Measurements from ENCODE around the gene VWA2. TPM values are rescaled to one million over a fixed set of nuclear protein-coding genes. Genes with fewer than 3 reads are reported as not detected.

The VWA2 gene
- total RNA-seq, 1 experiment from 2014 or later: not detected

DNA sequence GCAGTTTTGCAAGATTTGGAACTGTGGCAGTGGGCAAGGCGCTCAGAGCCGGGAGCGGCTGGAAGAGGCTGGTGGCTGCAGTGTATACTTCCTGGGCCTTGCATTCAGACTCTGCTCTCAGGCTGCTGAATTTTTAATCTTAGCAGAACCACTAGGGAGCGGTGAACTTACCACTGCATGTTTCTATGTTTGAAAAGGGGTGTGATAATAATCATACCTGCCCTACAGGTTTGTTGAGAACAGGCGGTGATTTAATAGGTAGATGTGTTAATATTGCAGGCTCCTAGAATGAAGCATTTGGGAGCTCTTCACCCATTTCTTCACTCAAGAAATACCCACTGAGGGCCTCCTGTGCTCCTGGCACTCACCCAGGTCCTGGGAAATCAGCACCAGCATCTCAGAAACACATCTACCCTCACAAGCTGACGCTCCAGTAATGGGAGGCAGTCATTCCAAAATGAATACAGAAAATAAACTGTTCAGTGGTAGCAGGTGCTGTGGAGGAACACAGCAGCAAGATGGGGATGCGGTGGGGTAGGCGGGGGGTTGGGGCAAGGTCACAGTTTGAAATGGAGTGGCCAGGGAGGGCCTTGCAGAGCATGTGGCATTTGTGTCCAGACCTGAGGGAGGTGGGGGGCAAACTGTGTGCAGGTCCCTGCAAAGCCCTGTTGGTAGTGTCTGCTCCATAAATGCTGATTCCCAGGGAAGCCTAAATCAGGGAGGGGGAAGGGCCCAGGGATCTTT lies 41.0 kb downstream of the VWA2 start:
- Histone ChIP-seq H3K4me1 (ENCODE audit: low read length) (no peaks in the 10 kb centered on the region), H3K27me3 (ENCODE audit: low read length) (no peaks in the 10 kb centered on the region), H2AFZ (ENCODE audit: low read length) (no peak overlapping the region), H3K9me2 (replicated peaks; ENCODE audit: insufficient read depth, low read length) (no peaks in the 10 kb centered on the region), H3K4me2 (ENCODE audit: low read depth, low read length, poor library complexity, severe bottlenecking) (no peak overlapping the region), H3K4me3 (ENCODE audit: low read length) (no peak overlapping the region), H3K27ac (ENCODE audit: low read length) (no peak overlapping the region), H3K9me3 (ENCODE audit: low read length) (no peaks in the 10 kb centered on the region), H3K9ac (ENCODE audit: low read length) (no peak overlapping the region), H4K20me1 (ENCODE audit: insufficient read depth, low read depth, low read length) (no peaks in the 10 kb centered on the region), H3K36me3 (ENCODE audit: insufficient read depth, low read length) (no peaks in the 10 kb centered on the region), H3K79me2 (ENCODE audit: low read length) (no peaks in the 10 kb centered on the region)
- no peak for DNase-seq

DNA sequence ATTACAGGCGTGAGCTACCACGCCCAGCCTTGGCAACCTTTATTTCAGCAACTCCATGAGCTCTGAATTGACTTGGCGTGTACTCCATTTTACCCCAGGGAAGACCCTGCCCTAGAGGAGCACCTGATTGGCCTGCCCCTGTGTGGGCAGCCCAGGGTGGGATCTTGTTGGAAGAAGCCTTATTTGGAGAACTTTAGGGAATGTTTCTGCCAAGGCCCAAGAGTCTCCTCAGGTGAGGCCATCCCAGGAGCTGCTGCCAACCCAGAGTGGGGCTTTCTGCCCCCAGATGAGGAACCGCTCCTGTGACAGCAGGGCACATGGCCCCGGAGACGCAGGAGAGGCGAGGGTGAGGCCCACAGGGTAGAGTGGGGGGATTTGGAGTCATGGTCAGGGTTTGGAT lies 42.0 kb downstream of the VWA2 start:
- Histone ChIP-seq H3K79me2 (ENCODE audit: low read length) (no peaks in the 10 kb centered on the region), H3K9me3 (ENCODE audit: low read length) (no peaks in the 10 kb centered on the region)

DNA sequence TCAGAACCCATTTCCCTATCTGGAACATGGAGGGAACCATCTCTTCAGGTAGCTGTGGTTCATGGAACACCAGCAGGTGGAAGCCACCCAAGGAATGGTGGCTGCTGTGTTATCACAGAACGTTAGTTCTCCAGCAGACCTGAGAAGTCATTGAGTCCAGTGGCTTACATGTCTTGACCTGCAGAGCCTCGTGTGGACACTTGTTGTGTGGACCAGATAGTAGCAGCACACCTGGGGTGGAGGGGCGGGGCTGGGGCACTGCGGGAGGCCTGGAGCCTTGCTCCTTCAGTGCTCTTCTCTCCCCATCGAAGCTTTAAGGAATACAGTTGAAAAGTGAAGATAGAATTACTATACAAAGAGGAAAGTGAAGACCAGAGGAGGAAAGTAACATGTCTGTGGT lies 42.4 kb downstream of the VWA2 start:
- no peak overlapping the region for H2AFZ ChIP-seq (ENCODE audit: low read length)
- no peaks in the 10 kb centered on the region for H3K9me3 ChIP-seq (ENCODE audit: low read length)
- no peak overlapping the region for H3K4me3 ChIP-seq (ENCODE audit: low read length)
- no peak overlapping the region for H3K9ac ChIP-seq (ENCODE audit: low read length)
- H3K27me3 ChIP-seq (ENCODE audit: low read length): no peaks in the 10 kb centered on the region
- H3K36me3 ChIP-seq (ENCODE audit: insufficient read depth, low read length): no peaks in the 10 kb centered on the region
- no peak overlapping the region for H3K4me2 ChIP-seq (ENCODE audit: low read depth, low read length, poor library complexity, severe bottlenecking)
- H3K9me2 ChIP-seq (replicated peaks; ENCODE audit: insufficient read depth, low read length): no peaks in the 10 kb centered on the region
- H3K4me1 ChIP-seq (ENCODE audit: low read length): no peaks in the 10 kb centered on the region
- no peaks in the 10 kb centered on the region for H3K79me2 ChIP-seq (ENCODE audit: low read length)
- no peak for DNase-seq
- H4K20me1 ChIP-seq (ENCODE audit: insufficient read depth, low read depth, low read length): no peaks in the 10 kb centered on the region
- H3K27ac ChIP-seq (ENCODE audit: low read length): no peak overlapping the region

More for the DNA sequence above, 42.0 kb downstream of the VWA2 start:
- Histone ChIP-seq H3K27me3 (ENCODE audit: low read length) (no peaks in the 10 kb centered on the region), H4K20me1 (ENCODE audit: insufficient read depth, low read depth, low read length) (no peaks in the 10 kb centered on the region), H3K9me2 (replicated peaks; ENCODE audit: insufficient read depth, low read length) (no peaks in the 10 kb centered on the region), H2AFZ (ENCODE audit: low read length) (no peak overlapping the region), H3K36me3 (ENCODE audit: insufficient read depth, low read length) (no peaks in the 10 kb centered on the region), H3K4me3 (ENCODE audit: low read length) (no peak overlapping the region), H3K4me1 (ENCODE audit: low read length) (no peaks in the 10 kb centered on the region), H3K9ac (ENCODE audit: low read length) (no peak overlapping the region), H3K4me2 (ENCODE audit: low read depth, low read length, poor library complexity, severe bottlenecking) (no peak overlapping the region), H3K27ac (ENCODE audit: low read length) (no peak overlapping the region)
- no peak for DNase-seq

DNA sequence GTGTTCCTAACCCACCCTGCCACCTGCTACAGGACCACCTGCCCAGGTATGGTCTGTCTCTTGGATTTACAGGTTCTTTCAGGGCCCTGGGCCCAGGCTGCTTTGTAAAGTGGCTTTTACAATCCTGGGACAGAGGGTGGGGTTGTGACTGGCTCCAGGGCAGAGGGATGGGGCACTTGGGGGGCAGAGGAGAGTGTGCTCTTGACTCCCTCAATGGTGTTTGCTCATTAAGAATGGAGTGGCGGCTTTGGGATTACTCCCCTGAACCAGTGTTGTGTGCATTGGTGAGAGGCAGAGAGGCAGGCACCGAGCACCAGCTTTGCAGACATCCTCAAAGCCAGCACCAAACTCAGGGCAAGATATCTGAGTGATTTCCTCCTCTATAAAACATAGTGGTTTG lies 43.5 kb downstream of the VWA2 start:
- no peak overlapping the region for H3K27ac ChIP-seq (ENCODE audit: low read length)
- no peaks in the 10 kb centered on the region for H3K9me2 ChIP-seq (replicated peaks; ENCODE audit: insufficient read depth, low read length)
- no peaks in the 10 kb centered on the region for H3K36me3 ChIP-seq (ENCODE audit: insufficient read depth, low read length)
- no peaks in the 10 kb centered on the region for H3K9me3 ChIP-seq (ENCODE audit: low read length)
- no peak overlapping the region for H3K9ac ChIP-seq (ENCODE audit: low read length)
- no peak overlapping the region for H2AFZ ChIP-seq (ENCODE audit: low read length)
- H3K27me3 ChIP-seq (ENCODE audit: low read length): no peaks in the 10 kb centered on the region
- H3K79me2 ChIP-seq (ENCODE audit: low read length): no peaks in the 10 kb centered on the region
- no peaks in the 10 kb centered on the region for H3K4me1 ChIP-seq (ENCODE audit: low read length)
- H4K20me1 ChIP-seq (ENCODE audit: insufficient read depth, low read depth, low read length): no peaks in the 10 kb centered on the region
- no peak for DNase-seq
- H3K4me2 ChIP-seq (ENCODE audit: low read depth, low read length, poor library complexity, severe bottlenecking): no peak overlapping the region
- no peak overlapping the region for H3K4me3 ChIP-seq (ENCODE audit: low read length)

- no peaks in the 10 kb centered on the region for H3K9me2 ChIP-seq (replicated peaks; ENCODE audit: insufficient read depth, low read length)
- no peak overlapping the region for H2AFZ ChIP-seq (ENCODE audit: low read length)
- DNase-seq: no peak
- H3K4me3 ChIP-seq (ENCODE audit: low read length): no peak overlapping the region
- no peaks in the 10 kb centered on the region for H4K20me1 ChIP-seq (ENCODE audit: insufficient read depth, low read depth, low read length)
- no peaks in the 10 kb centered on the region for H3K27me3 ChIP-seq (ENCODE audit: low read length)
- H3K79me2 ChIP-seq (ENCODE audit: low read length): no peaks in the 10 kb centered on the region
- H3K9ac ChIP-seq (ENCODE audit: low read length): no peak overlapping the region
- H3K36me3 ChIP-seq (ENCODE audit: insufficient read depth, low read length): no peaks in the 10 kb centered on the region
- H3K4me1 ChIP-seq (ENCODE audit: low read length): no peaks in the 10 kb centered on the region
- H3K9me3 ChIP-seq (ENCODE audit: low read length): no peaks in the 10 kb centered on the region
- no peak overlapping the region for H3K27ac ChIP-seq (ENCODE audit: low read length)
- H3K4me2 ChIP-seq (ENCODE audit: low read depth, low read length, poor library complexity, severe bottlenecking): no peak overlapping the region
Measured at GRCh38 chr10:114283091-114283490, 44.0 kb downstream of the VWA2 start.

GRCh38 chr10:114283535-114284234 lies 44.6 kb downstream of the VWA2 start:
- Histone ChIP-seq H2AFZ (ENCODE audit: low read length) (no peak overlapping the region), H3K4me2 (ENCODE audit: low read depth, low read length, poor library complexity, severe bottlenecking) (no peak overlapping the region), H3K4me3 (ENCODE audit: low read length) (no peak overlapping the region), H3K9me3 (ENCODE audit: low read length) (no peaks in the 10 kb centered on the region), H3K27ac (ENCODE audit: low read length) (no peak overlapping the region), H3K9ac (ENCODE audit: low read length) (no peak overlapping the region), H3K27me3 (ENCODE audit: low read length) (no peaks in the 10 kb centered on the region), H3K9me2 (replicated peaks; ENCODE audit: insufficient read depth, low read length) (no peaks in the 10 kb centered on the region), H4K20me1 (ENCODE audit: insufficient read depth, low read depth, low read length) (no peaks in the 10 kb centered on the region), H3K36me3 (ENCODE audit: insufficient read depth, low read length) (no peaks in the 10 kb centered on the region), H3K79me2 (ENCODE audit: low read length) (no peaks in the 10 kb centered on the region), H3K4me1 (ENCODE audit: low read length) (no peaks in the 10 kb centered on the region)
- DNase-seq: no peak

DNA sequence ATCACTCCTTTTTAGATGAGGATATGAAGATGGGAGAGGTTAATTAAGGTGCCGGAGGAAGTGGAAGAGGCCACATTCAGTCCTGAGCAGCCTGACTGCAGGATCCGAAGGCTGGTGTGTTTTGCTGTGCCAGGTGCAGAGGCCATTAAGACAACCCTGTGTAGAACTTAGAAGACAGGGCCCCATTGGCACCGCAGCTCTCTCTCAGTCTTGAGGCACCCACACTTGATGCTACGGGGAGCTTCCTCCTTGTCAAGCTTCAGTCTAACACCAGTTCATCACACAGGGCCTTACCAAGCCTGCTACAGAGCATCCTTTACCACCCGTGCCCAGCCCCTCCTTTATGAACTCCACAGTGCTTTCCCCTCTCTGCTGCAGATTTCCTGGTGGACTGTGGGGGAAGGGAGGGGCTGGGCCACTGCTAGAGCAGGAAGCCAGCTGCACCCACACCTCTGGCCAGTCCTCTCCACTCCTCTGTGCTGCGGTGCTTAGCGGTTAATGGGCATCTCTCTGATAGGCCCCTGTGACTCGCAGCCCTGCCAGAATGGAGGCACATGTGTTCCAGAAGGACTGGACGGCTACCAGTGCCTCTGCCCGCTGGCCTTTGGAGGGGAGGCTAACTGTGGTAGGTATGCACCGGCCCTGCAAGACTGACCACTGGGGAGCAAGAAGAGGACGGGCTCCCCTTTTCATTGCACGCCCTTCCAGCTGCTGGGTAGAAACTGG lies 45.5 kb downstream of the VWA2 start:
- Histone ChIP-seq H3K36me3 (ENCODE audit: insufficient read depth, low read length) (no peaks in the 10 kb centered on the region), H3K4me3 (ENCODE audit: low read length) (no peak overlapping the region), H2AFZ (ENCODE audit: low read length) (no peak overlapping the region), H3K9me3 (ENCODE audit: low read length) (no peaks in the 10 kb centered on the region), H3K27me3 (ENCODE audit: low read length) (no peaks in the 10 kb centered on the region), H3K79me2 (ENCODE audit: low read length) (no peaks in the 10 kb centered on the region), H3K9ac (ENCODE audit: low read length) (no peak overlapping the region), H3K4me1 (ENCODE audit: low read length) (no peaks in the 10 kb centered on the region), H3K9me2 (replicated peaks; ENCODE audit: insufficient read depth, low read length) (no peaks in the 10 kb centered on the region), H3K27ac (ENCODE audit: low read length) (no peak overlapping the region), H4K20me1 (ENCODE audit: insufficient read depth, low read depth, low read length) (no peaks in the 10 kb centered on the region), H3K4me2 (ENCODE audit: low read depth, low read length, poor library complexity, severe bottlenecking) (no peak overlapping the region)
- DNase-seq: no peak

- H3K9me2 ChIP-seq (replicated peaks; ENCODE audit: insufficient read depth, low read length): no peaks in the 10 kb centered on the region
- no peaks in the 10 kb centered on the region for H3K9me3 ChIP-seq (ENCODE audit: low read length)
- H4K20me1 ChIP-seq (ENCODE audit: insufficient read depth, low read depth, low read length): no peaks in the 10 kb centered on the region
- DNase-seq: no peak
- no peak overlapping the region for H3K4me3 ChIP-seq (ENCODE audit: low read length)
- no peak overlapping the region for H3K27ac ChIP-seq (ENCODE audit: low read length)
- no peaks in the 10 kb centered on the region for H3K4me1 ChIP-seq (ENCODE audit: low read length)
- H3K4me2 ChIP-seq (ENCODE audit: low read depth, low read length, poor library complexity, severe bottlenecking): no peak overlapping the region
- H3K9ac ChIP-seq (ENCODE audit: low read length): no peak overlapping the region
- H3K36me3 ChIP-seq (ENCODE audit: insufficient read depth, low read length): no peaks in the 10 kb centered on the region
- no peaks in the 10 kb centered on the region for H3K27me3 ChIP-seq (ENCODE audit: low read length)
- no peak overlapping the region for H2AFZ ChIP-seq (ENCODE audit: low read length)
- no peaks in the 10 kb centered on the region for H3K79me2 ChIP-seq (ENCODE audit: low read length)
Measured at GRCh38 chr10:114285961-114286441, 46.9 kb downstream of the VWA2 start.

Data from Karpas-422 (cell line).